ENCODE data around the gene FGD5. TPM values are rescaled to one million over a fixed set of nuclear protein-coding genes. Genes with fewer than 3 reads are reported as not detected.

Gene FGD5
- total RNA-seq, 1 donor from 2014 or later: 86.1 TPM

DNA sequence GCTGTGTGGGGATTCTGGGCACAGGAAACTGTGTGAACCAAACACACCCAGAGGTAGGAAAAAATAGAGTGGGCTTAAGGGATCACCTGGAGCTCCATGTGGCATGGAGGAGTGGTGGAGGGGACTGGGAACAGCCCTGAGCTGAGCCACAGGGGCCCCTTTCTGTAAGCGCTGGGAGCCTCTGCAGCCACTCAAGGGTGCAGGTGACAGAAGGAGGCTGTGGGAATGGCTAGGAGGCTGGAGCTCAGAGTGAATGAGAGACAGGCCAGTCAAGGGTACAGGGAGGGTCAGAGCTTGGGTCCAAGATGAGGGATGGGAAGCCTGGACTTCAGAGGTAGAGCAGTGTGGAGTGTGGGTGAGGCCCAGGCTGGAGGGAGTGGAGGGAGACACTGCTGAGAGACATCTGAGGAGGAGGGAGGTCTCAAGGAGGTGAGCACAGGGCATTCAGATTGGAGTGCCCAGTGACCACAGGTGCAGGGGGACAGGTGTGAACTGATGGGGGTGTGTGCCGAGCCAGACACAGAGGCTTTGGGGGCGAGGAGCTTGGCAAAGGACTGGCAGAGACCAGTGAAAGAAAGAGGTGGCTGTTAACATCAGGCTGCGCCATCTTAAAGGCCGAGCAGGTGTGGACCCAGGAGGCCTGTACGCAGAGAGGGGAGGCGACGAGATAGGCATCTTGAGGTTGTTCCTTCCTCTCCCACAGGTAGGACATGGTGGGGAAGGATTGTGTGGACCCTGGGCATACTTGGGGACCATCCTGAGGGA, 56.8 kb downstream of the FGD5 start:
- DNase-seq (ENCODE audit: low read depth in 2 of 2): no peak

DNA sequence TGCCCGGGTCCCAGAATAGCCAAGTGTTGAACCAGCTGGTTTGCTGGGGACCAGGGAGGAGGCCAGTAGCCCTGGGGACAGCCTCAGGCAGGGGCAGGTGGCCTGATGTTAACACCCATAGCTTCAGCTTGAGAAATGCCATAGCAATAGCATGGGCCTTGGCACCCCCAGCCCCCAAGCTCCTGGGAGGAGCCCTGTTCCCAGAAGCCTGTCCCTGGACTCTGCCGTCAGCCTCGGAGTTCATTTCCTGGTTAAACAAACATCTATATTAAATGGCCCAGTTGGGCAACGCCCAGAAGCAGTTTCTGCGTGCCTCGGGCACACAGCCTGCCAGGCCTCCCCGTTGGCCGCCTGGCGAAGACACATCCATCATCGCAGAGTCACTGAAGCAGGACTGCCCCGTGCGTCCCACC, 58.2 kb downstream of the FGD5 start:
- DNase-seq (ENCODE audit: low read depth in 2 of 2): peak; percentile 68 to 83

DNA sequence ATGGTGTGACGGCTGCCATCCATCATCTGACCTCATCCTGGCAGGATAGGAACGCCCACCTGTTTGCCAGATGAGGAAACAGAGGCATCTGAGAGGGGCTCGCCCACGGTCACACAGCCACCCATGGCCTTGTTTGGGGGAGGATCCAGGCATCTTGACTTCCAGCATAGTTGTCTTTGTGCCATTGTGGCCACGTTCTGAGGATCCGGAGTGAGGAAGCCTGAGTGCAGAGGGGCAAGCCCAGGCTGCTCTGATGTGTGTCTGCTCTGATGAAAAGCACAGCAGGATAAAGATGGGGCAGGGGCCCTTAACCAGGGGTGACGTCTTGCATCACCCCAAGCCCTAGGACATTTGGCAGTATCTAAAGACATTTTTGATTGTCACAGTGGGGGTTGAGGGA, 58.7 kb downstream of the FGD5 start:
- peak in 1 of 2 donors; percentile 23 for DNase-seq (ENCODE audit: low read depth in 2 of 2)

DNA sequence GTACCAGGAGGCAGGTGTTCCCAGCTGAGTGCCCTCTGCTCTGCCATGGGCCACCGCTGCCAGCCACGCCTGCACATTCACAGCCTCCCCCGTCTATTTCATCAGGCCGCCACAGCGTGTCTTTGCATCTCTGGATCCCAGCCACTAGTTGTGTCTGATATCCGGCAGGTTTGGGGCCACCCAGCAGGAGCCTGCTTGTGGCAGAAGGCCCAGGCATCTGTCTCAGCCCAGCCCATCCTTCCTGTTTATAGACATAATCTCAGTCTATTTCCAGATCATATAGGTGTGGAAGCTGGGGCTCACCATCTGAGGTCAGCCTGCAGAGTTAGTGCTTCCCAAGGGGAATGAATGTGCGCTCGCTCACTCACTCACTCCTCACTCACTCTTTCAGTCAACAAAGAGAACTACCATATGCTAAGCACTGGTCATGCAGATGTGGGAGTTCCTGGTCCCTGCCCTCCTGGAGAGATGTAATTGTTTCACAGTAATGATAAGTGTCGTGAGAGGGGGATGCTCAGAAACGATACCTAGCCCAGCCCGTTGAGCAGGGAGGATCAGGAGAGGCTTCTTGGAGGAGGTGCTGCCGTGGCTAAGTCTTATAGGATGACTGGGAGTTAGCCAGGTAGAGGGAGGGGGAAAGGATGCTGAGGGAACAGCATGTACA, 60.6 kb downstream of the FGD5 start:
- peak; percentile 41 to 61 for DNase-seq (ENCODE audit: low read depth in 2 of 2)

DNA sequence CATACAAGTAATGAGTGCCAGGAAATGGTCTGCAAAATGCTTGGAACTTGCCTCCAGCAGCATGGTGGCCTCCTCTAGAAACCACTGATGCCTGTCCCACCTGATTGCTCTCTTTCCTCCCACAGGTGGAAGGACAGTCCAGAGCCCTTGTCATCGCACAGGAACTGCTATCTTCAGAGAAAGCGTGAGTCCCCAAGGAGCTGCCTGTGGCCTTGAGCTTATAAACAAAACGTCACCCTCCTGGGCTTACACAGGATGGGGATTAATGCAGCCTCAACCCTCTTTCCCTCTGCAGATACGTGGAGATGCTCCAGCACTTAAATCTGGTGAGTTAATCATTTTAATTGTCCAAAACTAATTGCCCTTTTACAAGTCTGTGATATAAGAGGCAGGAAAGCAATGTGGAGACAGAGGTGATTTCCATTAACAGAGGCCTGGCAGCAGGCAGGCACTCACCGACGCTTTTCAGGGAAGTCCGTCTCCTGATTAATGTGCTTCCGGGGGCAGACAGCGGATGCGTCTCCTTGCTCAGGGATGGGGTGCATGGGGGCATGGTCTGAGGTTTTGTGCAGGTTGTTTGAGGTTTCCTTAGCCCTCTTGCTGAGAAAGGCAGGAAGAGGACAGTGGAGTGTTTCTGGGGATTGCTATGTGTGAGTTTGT, 61.8 kb downstream of the FGD5 start:
- DNase-seq (ENCODE audit: low read depth in 2 of 2): no peak

DNA sequence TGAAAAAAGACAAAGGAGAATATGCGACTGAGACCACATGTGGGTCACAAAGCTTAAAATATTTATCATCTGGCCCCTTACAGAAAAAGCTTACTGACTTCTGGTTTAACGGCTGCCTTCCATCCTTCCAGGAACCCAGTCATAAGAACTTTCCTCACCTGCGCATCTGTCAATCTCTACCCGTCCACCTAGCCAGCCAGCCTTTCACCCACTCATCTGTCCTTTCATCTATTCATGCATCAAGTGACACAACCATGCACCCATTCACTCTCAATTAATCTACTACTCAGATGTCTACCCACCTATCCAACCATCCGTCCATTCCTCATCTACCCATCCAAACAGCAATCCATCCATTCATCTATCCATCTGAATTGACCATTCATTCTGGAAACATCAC, 64.5 kb downstream of the FGD5 start:
- DNase-seq (ENCODE audit: low read depth in 2 of 2): no peak

DNA sequence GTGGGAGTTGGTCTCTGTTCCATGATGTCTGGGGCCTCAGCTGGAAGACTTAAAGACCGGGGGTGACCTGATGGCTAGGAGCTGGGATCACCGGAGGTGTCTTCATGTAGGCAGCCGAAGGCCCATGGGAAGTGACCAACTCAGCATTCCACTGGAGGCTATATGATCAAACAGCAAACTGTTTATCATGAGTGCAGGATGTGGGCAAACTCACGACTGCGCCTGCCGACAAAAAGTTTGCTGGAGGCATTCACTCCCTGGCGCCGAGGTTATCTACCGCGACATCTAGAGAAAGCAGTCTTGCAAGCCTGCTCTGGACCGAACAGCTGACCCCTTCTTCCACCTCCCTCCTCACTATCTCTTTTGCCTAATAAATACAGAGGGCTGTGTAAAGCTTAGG, 65.9 kb downstream of the FGD5 start:
- no peak for DNase-seq (ENCODE audit: low read depth in 2 of 2)

DNA sequence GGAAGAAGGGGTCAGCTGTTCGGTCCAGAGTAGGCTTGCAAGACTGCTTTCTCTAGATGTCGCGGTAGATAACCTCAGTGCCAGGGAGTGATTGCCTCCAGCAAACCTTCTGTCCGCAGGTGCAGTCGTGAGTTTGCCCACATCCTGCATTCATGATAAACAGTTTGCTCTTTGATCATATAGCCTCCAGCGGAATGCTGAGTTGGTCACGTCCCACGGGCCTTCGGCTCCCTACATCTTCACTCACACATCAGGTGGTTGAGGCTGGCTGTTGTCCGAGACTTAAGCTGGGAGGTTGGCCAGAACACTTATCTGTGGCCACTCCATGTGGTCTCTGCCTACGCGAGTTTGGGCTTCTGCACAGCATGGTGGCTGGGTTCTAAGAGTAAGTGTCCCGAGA, 66.5 kb downstream of the FGD5 start:
- no peak for DNase-seq (ENCODE audit: low read depth in 2 of 2)

DNA sequence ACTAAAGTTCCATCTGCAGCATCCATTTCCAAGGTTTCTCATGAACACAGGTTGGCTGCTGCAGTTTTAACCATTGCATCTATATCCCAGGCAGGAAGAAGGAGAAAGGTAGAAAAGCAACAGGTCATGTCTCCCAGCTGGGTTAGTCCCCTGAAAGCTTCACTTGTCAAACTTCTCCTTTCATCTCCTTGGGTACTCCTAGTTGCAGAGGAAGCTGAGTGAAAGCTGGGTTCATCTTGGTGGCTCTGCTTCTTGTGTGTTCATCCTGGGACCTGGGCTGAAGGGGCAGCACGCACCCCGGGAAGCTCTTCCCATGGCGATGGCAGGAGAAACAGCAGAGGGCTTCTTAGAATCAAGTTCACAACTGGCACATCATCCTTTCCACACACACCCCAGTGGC, 67.3 kb downstream of the FGD5 start:
- DNase-seq (ENCODE audit: low read depth in 2 of 2): no peak

DNA sequence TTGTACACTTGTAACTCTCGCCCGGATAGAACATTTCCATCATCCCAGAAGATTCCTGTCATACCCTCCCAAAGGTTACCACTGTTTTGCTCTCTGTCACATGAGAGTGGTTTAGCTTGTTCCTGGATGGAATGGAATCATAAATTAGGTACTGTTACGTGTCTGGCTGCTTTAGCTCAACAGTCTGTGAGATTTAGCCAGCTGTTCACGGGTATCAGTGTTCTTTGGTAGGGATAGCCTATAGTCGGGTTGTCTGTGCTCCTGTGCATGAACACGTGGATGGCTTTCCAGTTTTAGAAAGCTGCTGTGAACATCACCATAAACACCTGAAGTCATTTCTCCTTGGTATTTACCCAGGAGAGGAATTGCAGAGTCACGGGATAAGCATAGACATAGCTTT, 70.4 kb downstream of the FGD5 start:
- no peak for DNase-seq (ENCODE audit: low read depth in 2 of 2)

DNA sequence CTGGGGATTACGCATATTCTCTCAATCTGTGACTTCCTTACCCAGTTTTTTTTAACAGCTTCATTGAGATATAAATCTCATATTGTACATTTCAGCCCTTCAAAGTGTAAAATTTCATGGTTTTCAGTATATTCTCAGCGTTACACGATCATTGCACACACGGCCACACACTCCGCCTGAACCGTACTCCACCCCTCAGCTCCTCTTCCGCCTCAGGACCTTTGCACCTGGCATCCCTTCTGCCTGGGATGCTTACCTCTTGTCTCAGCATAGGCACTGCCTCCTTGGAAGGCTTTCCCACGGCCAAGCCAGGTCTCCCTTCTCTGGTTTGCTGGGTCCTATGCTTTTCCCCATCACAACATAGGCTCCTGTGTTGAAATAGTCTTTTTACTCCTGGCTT, 71.2 kb downstream of the FGD5 start:
- no peak for DNase-seq (ENCODE audit: low read depth in 2 of 2)

DNA sequence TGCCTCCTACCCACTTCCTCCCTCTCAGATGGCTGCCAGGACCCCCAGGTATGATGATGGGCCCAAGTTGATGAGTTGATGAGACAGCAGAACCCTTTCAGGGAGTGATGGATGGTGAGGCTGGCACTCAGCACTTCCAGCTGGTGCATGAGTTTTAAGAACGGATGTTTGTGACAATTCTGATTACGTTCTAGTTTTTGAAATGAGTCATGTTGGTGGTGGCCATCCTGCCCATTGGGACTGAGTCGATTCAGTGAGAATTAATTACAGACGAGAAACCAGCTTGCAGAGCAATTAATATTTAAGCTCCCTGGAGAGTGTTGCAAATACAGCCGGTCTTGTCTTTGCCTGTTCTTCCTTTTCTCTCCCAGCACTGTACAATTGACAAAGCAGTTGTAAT, 71.7 kb downstream of the FGD5 start:
- DNase-seq (ENCODE audit: low read depth in 2 of 2): peak; percentile 10 to 61

DNA sequence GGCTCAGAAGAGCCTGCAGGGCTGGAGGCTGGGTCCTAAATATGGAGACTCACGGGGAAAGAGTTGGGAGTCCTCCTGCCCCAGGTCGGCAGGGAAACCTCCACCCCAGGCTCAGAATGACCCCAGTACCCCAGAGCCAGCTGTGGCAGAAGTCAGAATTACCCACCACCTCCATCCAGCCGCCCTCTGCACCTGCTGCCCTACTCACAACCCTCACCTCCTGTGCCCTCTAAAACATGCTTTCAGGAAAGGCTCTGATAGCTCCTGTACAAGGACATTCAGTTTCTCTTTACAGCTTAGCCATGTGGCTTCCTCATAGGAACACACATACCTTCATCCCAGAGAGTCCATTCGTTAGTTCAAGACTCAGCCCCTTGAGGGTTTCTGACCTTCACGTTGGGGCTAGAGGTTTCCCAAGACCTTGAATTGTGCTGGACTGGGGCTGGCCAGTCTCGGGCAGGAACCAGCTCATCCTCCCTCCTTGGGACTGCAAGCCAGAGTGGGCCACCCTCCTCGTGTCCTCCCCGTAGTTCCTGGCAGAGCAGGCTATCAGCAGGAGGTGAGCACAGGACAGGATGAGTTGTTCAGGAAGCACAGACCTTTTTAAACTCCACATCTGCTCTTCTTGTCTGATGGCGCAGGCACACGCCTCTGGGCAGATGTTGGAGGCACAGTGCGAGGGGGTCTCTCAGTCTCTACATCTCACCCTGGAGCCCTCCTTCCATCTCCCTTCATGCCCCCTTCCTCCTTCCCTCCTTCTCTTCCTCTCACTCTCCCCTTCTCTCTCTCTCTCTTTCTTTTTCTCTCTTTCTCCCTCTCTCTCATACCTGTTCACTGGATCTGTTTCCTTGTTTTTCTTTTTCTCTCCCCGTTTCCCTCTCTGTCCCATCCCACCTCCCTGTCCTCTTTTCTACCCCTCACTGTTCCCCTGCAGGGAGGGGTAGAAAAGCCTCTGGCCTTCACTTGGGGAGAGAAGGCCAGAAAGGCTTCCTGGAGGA, 72.7 kb downstream of the FGD5 start:
- DNase-seq (ENCODE audit: low read depth in 2 of 2): peak in 1 of 2 donors; percentile 25

DNA sequence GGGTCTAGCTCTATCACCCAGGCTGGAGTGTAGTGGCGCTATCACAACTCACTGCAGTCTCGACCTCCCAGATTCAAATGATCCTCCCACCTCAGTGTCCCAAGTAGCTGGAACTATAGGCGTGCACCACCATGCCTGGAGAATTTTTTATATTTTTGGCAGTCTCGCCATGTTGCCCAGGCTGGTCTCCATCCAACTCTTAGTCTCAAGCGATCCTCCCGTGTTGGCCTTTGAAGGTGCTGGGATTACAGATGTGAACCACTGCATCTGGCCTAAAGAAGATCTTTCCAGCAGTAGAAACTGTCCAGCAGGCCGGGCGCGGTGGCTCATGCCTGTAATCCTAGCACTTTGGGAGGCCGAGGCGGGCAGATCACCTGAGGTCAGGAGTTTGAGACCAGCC, 73.5 kb downstream of the FGD5 start:
- no peak for DNase-seq (ENCODE audit: low read depth in 2 of 2)

DNA sequence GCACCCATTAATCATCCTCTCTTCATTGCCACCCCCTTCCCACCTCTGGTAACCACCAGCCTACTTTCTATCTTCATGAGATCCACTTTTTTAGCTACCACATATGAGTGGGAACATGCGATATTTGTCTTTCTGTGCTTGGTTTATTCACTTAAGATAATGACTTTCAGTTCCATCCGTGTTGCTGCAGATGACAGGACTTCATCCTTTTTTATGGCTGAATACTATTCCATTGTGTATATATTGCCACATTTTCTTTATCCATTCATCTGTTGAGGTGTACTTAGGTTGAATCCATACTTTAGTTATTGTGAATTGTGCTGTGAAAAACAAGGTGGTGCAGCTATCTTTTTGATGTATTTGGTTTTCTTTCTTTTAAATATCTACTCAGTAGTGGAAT, 75.3 kb downstream of the FGD5 start:
- DNase-seq (ENCODE audit: low read depth in 2 of 2): no peak

DNA sequence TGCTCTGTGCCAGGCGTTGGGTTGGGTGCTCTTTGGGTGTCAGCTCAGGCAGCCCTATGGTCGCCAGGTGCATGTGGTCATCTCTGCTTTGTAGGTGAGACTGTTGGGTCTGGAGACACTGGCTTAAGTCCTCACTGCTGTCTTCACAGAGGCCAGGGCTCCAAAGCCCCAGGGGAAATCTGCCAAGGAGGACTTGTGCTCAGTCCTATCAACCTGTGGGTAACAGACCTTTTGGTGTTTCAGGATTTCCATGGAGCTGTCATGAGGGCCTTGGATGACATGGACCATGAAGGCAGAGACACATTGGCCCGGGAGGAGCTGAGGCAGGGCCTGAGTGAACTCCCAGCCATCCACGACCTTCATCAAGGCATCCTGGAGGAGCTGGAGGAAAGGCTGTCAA, 78.5 kb downstream of the FGD5 start:
- DNase-seq (ENCODE audit: low read depth in 2 of 2): no peak

DNA sequence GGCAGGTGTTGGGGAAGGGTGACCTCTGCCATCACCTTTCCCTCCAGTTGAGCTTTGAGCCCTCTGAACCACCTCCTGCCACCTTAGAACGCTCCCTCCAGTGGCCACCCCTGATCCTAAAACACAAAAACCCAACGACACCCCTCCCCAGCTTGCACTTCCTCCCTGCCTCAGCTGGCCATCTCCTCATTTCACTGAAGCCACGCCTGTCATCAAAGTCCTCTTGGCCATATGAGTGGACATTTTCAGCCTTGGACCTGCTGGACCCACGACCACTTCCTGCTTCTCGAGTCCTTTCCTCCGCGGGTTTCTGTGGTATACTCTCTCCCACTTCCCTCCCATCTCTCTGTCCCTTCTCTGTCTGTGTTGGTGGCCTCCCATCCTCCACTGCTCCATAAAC, 80.2 kb downstream of the FGD5 start:
- no peak for DNase-seq (ENCODE audit: low read depth in 2 of 2)

DNA sequence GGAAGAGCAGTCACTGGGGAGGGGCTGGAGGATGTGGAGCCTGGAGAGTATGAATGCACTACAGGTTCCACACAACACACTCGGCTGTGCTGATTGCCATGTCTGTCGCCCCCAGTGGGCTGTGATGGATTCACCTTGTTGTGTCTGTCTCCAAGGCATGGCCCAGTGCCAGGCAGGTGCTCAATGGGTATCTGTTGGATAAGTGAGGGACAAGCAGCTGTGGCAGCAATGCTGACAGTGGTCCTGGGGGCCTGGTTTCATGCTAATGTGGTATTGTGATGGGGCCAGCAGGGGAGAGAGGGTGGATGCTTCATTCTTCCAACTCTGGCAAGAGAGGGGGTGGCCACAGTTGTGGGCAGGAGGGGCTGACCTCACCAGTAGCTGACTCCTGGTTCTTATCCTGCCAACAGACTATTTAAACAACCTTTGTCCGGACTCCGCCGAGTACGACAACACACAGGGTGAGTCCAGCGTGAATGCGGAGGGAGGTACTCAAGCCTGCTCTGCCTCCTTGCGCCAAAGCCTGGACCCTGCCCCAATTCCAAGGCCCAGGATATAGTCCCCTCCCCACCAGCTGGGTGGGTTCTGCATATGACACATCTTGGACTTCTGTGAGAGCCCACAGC, 81.3 kb downstream of the FGD5 start:
- no peak for DNase-seq (ENCODE audit: low read depth in 2 of 2)

DNA sequence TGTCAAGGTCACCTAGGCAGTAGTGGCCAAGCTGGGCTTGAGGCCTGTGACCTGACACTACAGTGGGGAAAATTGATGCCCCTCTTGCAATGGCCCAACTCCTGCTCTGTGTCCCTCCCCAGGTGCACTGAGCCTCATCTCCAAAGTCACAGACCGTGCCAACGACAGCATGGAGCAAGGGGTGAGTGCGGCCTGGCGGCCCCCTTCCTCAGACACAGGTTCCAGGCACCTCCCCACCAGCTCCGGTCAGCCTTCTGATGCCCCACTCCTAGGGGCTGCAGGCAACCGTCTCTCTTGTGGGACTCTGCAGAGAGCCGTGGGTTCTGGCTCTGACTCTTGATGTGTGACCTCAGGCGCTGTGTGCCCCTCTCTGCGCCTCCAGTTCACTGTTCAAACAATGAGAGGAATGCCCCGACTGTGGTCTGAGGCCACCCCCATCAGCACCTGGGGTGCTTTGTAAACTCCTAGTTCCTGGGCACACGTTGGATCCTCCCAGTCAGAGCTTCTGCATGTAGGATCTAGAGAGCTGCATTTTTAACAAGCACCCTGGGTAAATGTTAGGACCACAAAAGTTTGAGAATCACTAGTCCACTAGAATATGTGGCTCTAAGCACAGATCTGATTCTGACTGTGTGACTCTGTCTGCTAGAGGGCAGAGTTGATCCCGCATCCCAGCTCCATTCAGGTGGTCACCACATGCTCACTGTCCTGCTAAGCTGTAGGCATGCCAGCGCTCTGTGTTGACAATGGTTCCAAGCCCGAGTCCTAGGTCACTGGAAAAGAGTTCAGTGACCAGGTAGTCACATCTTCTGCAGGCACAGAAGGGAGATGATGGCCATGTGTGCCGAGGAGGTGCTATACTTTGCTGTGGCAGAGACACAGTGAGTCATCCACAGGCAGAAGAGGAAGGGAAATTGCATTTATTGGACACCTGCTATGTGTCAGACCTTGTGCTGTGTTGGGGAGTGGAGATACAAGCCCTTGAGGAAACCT, 82.4 kb downstream of the FGD5 start:
- DNase-seq (ENCODE audit: low read depth in 2 of 2): peak in 1 of 2 donors; percentile 43

DNA sequence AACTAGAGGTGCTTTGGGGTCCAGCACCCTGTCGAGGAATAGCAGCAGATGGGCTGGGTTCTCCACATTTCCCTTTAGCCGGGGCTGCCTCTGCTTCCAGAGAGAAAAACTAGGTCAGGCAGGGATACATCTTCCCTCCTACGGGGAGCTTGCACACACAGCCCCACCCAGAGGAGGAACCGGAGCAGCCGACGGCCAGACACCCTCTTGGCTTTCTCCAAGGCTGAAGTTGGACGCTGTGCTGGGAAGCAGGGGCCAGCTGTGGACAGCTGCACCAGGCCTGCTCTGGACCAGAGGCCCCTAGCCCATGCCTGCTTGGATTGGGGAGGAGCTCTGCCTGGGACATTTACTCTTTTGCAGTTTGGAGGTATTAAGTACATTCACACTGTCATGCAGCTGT, 84.0 kb downstream of the FGD5 start:
- no peak for DNase-seq (ENCODE audit: low read depth in 2 of 2)

Data from lung microvascular endothelial cell (primary cell).